Natural killer cell (primary cell): Measurements from ENCODE around the gene ZNF672. TPM values are rescaled to one million over a fixed set of nuclear protein-coding genes. Genes with fewer than 3 reads are reported as not detected.
A peak's percentile ranks its signal among the peaks of the same experiment; 100 is the strongest.
"Not testable (repeated sequence)": the region's sequence is repeated elsewhere in the genome, so short reads cannot be mapped to it uniquely, and the experiment has no call there.

ENCODE experiments used
- ATAC-seq, 3 donors: fragments of 150-1000 bp in 2 of 3; fragments of 200-7000 bp in 1 of 3; cut with Tn5 transposase; 1 replicate in 1 of 3; 2 replicates in 2 of 3; pipeline ENCODE4 v1.10.0; 2021; ENCODE audit warnings: mild to moderate bottlenecking in 2 of 3, moderate library complexity in 2 of 3
- DNase-seq, 2 donors: peaks; one replicate each; pipeline versions ENCODE4 v3.0.0 to v3.0.0-alpha.2; 2013 to 2021; ENCODE audit warnings: mixed read lengths in 1 of 2
- H3K27ac ChIP-seq: one replicate; pipeline ENCODE4 v1.5.1; 2013; ENCODE audit warnings: mild to moderate bottlenecking, low read length
- H3K27me3 ChIP-seq: one replicate; pipeline ENCODE4 v1.6.1; 2013; ENCODE audit warnings: low read length; ENCODE audit not compliant: control insufficient read depth, insufficient read depth
- H3K36me3 ChIP-seq: one replicate; pipeline ENCODE4 v1.6.1; 2013; ENCODE audit warnings: low read length; ENCODE audit not compliant: control insufficient read depth, insufficient read depth
- H3K4me1 ChIP-seq: one replicate; pipeline ENCODE4 v1.6.1; 2013; ENCODE audit warnings: low read length; ENCODE audit not compliant: control insufficient read depth, insufficient read depth
- H3K4me3 ChIP-seq: one replicate; pipeline ENCODE4 v1.5.1; 2013; ENCODE audit warnings: low read length
- H3K9me3 ChIP-seq: one replicate; pipeline ENCODE4 v1.6.1; 2013; ENCODE audit warnings: low read length; ENCODE audit not compliant: control insufficient read depth, insufficient read depth
- H3K27ac Mint-ChIP-seq, 2 donors: one replicate each; pipeline ENCODE4 v1.8.0; 2022; ENCODE audit warnings: mild to moderate bottlenecking in 2 of 2, mixed read lengths in 2 of 2, moderate library complexity in 1 of 2
- H3K27me3 Mint-ChIP-seq, 2 donors: one replicate each; pipeline ENCODE4 v1.8.0; 2022; ENCODE audit warnings: low read depth in 2 of 2, mixed read lengths in 2 of 2
- H3K36me3 Mint-ChIP-seq: one replicate; pipeline ENCODE4 v1.8.0; 2022; ENCODE audit warnings: mixed read lengths
- H3K4me1 Mint-ChIP-seq, 2 donors: one replicate each; pipeline ENCODE4 v1.8.0; 2022; ENCODE audit warnings: mixed read lengths in 2 of 2
- H3K4me3 Mint-ChIP-seq: one replicate; pipeline ENCODE4 v1.8.0; 2022; ENCODE audit warnings: mild to moderate bottlenecking, moderate library complexity, mixed read lengths
- H3K9me3 Mint-ChIP-seq, 2 donors: one replicate each; pipeline ENCODE4 v1.8.0; 2022; ENCODE audit warnings: mixed read lengths in 2 of 2
- CTCF ChIP-seq: fragments of 200-600 bp; IDR thresholded peaks from one replicate; pipeline ENCODE4 v1.8.0; 2022; ENCODE audit warnings: antibody characterized with exemption
- WGBS: methylation state at CpG from one replicate; pipeline ENCODE4 v1.1.7; 2013; ENCODE audit warnings: missing lambda C conversion rate; ENCODE audit not compliant: insufficient coverage; 5-methylcytosine and 5-hydroxymethylcytosine counted together
- intact Hi-C: fragments of 100-400 bp; cut with micrococcal nuclease; formaldehyde crosslinking; loops from one replicate; pipeline ENCODE4 v1.14.2; 2022
- total RNA-seq, 4 donors: library from RNA; stranded (reverse); fragments of 120-200 nt in 1 of 4; gene quantifications; one replicate each; pipeline versions ENCODE4 v1.2.3 to v1.2.4, GENCODE V29; 2013 to 2022

ZNF672 gene
- total RNA-seq, 3 donors from 2014 or later (not counting 1 experiment from before 2014, with no cell fraction given), result 29.0 to 41.8 (median 38.7) TPM

DNA sequence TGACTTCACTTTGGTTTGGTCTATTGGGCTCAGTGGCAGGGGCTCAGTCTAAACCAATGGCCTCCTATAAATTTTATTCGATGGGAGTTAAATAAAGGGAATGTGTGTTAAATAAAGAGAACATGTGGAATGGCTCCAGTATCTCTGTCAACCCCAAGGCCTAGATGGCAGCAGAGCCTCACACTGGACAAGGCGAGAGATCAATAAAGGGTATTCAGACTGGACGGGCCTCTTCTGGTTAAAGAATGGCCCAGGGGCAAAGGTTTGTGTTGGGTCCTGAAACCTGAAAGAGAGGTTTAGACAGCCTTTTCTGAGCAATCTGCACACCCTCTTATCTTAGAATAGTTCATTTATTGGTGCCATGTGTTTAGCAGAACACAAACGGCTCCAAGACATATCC is 47.0 kb upstream of the ZNF672 start:
- no peaks in the 10 kb centered on the region for H3K4me1 ChIP-seq
- H3K36me3 ChIP-seq, result no peaks in the 10 kb centered on the region
- no peaks in the 10 kb centered on the region for H3K9me3 ChIP-seq
- 93% methylated on average over 4 of the region's 4 CpGs for WGBS
- peaks cover 7% of the 10 kb centered on the region for H3K36me3 Mint-ChIP-seq
- intact Hi-C loops, result no loop called here
- H3K27ac ChIP-seq, result no peak overlapping the region
- H3K27ac Mint-ChIP-seq, result no peak overlapping the region
- H3K4me1 Mint-ChIP-seq, result no peaks in the 10 kb centered on the region
- peaks cover 2 to 3% of the 10 kb centered on the region in 2 donors for H3K9me3 Mint-ChIP-seq
- no peak for DNase-seq
- TF ChIP-seq CTCF, result no peak
- no peak for ATAC-seq
- H3K27me3 ChIP-seq, result no peaks in the 10 kb centered on the region
- H3K4me3 Mint-ChIP-seq, result no peak overlapping the region
- peaks cover 0 to 11% of the 10 kb centered on the region in 2 donors for H3K27me3 Mint-ChIP-seq
- H3K4me3 ChIP-seq, result no peak overlapping the region

- no peaks in the 10 kb centered on the region for H3K9me3 ChIP-seq
- TF ChIP-seq CTCF, result no peak
- H3K36me3 ChIP-seq, result no peaks in the 10 kb centered on the region
- intact Hi-C loops, result no loop called here
- Mint-ChIP-seq H3K27me3 (peaks cover 0 to 14% of the 10 kb centered on the region in 2 donors), H3K27ac (no peak overlapping the region), H3K4me1 (no peaks in the 10 kb centered on the region), H3K4me3 (no peak overlapping the region), H3K9me3 (peaks cover 2 to 3% of the 10 kb centered on the region in 2 donors), H3K36me3 (peaks cover 7% of the 10 kb centered on the region)
- ATAC-seq (no peak), DNase-seq (no peak)
- 72% methylated on average over 5 of the region's 5 CpGs for WGBS
- no peaks in the 10 kb centered on the region for H3K27me3 ChIP-seq
- H3K4me3 ChIP-seq, result no peak overlapping the region
- peak overlapping the region; percentile 64 for H3K27ac ChIP-seq
- no peaks in the 10 kb centered on the region for H3K4me1 ChIP-seq
Observed at GRCh38 chr1:248792342-248792741, 45.7 kb upstream of the ZNF672 start.

DNA sequence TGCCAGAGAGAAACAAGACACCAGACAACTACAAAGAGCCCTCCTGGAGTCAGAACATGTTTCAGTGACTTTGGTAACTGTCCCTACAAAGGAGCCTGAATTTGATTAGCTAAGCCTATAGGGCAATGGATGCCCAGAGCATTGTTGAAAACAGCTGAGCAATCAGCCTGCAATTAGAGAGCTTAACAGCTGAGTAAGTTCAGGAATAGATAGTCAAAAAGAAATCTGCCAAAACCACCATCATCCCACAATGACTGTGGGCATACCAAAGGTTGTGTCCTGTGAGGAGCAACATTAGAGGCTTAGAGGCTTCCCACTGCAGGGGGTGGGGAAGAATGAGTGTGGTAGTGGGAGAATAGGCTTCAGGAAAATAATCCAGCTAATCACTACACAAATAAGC is 44.4 kb upstream of the ZNF672 start:
- Mint-ChIP-seq H3K36me3 (peaks cover 7% of the 10 kb centered on the region), H3K27me3 (peaks cover 3 to 15% of the 10 kb centered on the region in 2 donors), H3K9me3 (peaks cover 2 to 3% of the 10 kb centered on the region in 2 donors), H3K4me3 (no peak overlapping the region), H3K4me1 (no peaks in the 10 kb centered on the region), H3K27ac (no peak overlapping the region)
- H3K36me3 ChIP-seq, result no peaks in the 10 kb centered on the region
- H3K27me3 ChIP-seq, result no peaks in the 10 kb centered on the region
- H3K4me1 ChIP-seq, result no peaks in the 10 kb centered on the region
- H3K27ac ChIP-seq, result no peak overlapping the region
- ATAC-seq (no peak), DNase-seq (no peak)
- H3K9me3 ChIP-seq, result no peaks in the 10 kb centered on the region
- TF ChIP-seq CTCF, result no peak
- intact Hi-C loops, result no loop called here
- no peak overlapping the region for H3K4me3 ChIP-seq

DNA sequence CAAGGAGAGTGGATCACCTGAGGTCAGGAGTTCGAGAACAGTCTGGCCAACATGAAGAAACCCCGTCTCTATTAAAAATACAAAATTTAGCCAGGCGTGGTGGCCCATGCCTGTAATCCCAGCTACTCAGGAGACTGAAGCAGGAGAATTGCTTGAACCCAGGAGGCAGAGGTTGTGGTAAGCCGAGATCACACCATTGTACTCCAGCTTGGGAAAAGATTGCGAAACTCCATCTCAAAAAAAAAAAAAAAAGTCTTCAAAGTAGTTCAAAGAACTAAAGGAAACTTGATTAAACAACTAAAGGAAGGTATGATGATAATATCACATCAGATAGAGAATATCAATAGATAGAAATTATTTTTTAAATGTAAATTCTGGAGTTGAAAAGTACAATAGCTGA is 43.4 kb upstream of the ZNF672 start:
- H3K9me3 ChIP-seq, H3K27ac Mint-ChIP-seq, H3K4me1 ChIP-seq, H3K36me3 ChIP-seq, H3K4me1 Mint-ChIP-seq, H3K9me3 Mint-ChIP-seq, ATAC-seq, H3K27ac ChIP-seq, H3K36me3 Mint-ChIP-seq, H3K27me3 ChIP-seq, intact Hi-C loops, DNase-seq, H3K4me3 Mint-ChIP-seq, H3K4me3 ChIP-seq: not testable (repeated sequence)
- WGBS, result 94% methylated on average over 5 of the region's 5 CpGs
- H3K27me3 Mint-ChIP-seq, result peaks cover 3 to 20% of the 10 kb centered on the region in 2 donors
